A549 (cell line): ENCODE results near the gene GGCX.

Experiments used
- CTCF ChIP-seq: fragments of >200 bp; sonication (Bioruptor Twin); formaldehyde crosslinking; IDR thresholded peaks from 3 replicates; pipeline ENCODE4 v1.5.1; 2016
- ELK1 ChIP-seq: fragments of 150-350 bp; IDR thresholded peaks from 2 replicates; pipeline ENCODE4 v1.6.1; 2014; ENCODE audit warnings: low read depth, mild to moderate bottlenecking, low read length
- HMGXB4 ChIP-seq: fragments of 250-450 bp; sonication (Bioruptor Pico); IDR thresholded peaks from 2 replicates; pipeline ENCODE4 v1.5.0; 2021; ENCODE audit warnings: mild to moderate bottlenecking, moderate library complexity, borderline replicate concordance
- JUN ChIP-seq, 2 experiments: fragments of >200 bp; sonication (Bioruptor Twin); formaldehyde crosslinking; IDR thresholded peaks; 2 replicates in 1 of 2; 3 replicates in 1 of 2; pipeline ENCODE4 v1.6.1; 2016 to 2017
- MAZ ChIP-seq: fragments of 150-350 bp; IDR thresholded peaks from 2 replicates; pipeline ENCODE4 v1.6.1; 2014; ENCODE audit warnings: antibody characterized with exemption, low read depth, low read length, borderline replicate concordance
- POLR2A ChIP-seq: IDR thresholded peaks from 2 replicates; pipeline ENCODE4 v1.6.1; 2012; ENCODE audit warnings: mild to moderate bottlenecking, low read length
- RAD21 ChIP-seq, 2 experiments: fragments of >200 bp in 1 of 2; sonication (Bioruptor Twin) in 1 of 2; formaldehyde crosslinking in 1 of 2; IDR thresholded peaks in 1 of 2; conservative IDR thresholded peaks in 1 of 2; 2 replicates in 1 of 2; 3 replicates in 1 of 2; pipeline ENCODE4 v1.6.1; 2012 to 2018; ENCODE audit warnings: inconsistent platforms in 1 of 2

GRCh38 chr2:85595301-85596025 is 34.2 kb upstream of the GGCX start, which contains the start of gene RNF181:
- TF ChIP-seq CTCF = no peak
- no peak for TF ChIP-seq RAD21 (conservative IDR thresholded peaks at IDR 0.05 in 1 of 2, IDR thresholded peaks at IDR 0.05 in 1 of 2)
- no peak for TF ChIP-seq ELK1
- TF ChIP-seq JUN (IDR thresholded peaks at IDR 0.05) = peak in 1 of 2 experiments; percentile 74; a peak in 3 of 5 replicates
- peak; percentile 86 for TF ChIP-seq POLR2A
- no peak for TF ChIP-seq HMGXB4
- no peak for TF ChIP-seq MAZ
